Heart right ventricle (tissue), 16 donors: Measurements from ENCODE around the gene CLPTM1L. TPM values are rescaled to one million over a fixed set of nuclear protein-coding genes. Genes with fewer than 3 reads are reported as not detected.
A peak's percentile ranks its signal among the peaks of the same experiment; 100 is the strongest.
"Not testable (repeated sequence)": the region's sequence is repeated elsewhere in the genome, so short reads cannot be mapped to it uniquely, and the experiment has no call there.

Experiments used
- ATAC-seq, 8 donors: fragments of 200-7000 bp; cut with Tn5 transposase; one replicate each; pipeline ENCODE4 v1.9.1; 2020; ENCODE audit warnings: mild to moderate bottlenecking in 8 of 8, moderate library complexity in 8 of 8, moderate number of reproducible peaks in 1 of 8
- DNase-seq, 2 donors: peaks; one replicate each; pipeline ENCODE4 v3.0.0-alpha.2; 2020
- H3K27ac ChIP-seq, 10 donors: fragments of 200-600 bp; sonication (generic) in 2 of 10; one replicate each; pipeline versions ENCODE4 v1.5.0 to v1.8.0; 2020 to 2022; ENCODE audit warnings: mild to moderate bottlenecking in 3 of 10
- H3K27me3 ChIP-seq, 7 donors: fragments of 200-600 bp; one replicate each; pipeline ENCODE4 v1.8.0; 2021 to 2022; ENCODE audit warnings: mild to moderate bottlenecking in 2 of 7
- H3K36me3 ChIP-seq, 9 donors: fragments of 200-600 bp; sonication (generic) in 1 of 9; one replicate each; pipeline versions ENCODE4 v1.5.0 to v1.8.0; 2020 to 2022; ENCODE audit warnings: mild to moderate bottlenecking in 2 of 9
- H3K4me1 ChIP-seq, 9 donors: fragments of 200-600 bp; sonication (generic) in 1 of 9; one replicate each; pipeline versions ENCODE4 v1.5.0 to v1.8.0; 2020 to 2022; ENCODE audit warnings: mild to moderate bottlenecking in 4 of 9
- H3K4me3 ChIP-seq, 10 donors: fragments of 200-600 bp; sonication (generic) in 2 of 10; one replicate each; pipeline versions ENCODE4 v1.5.0 to v1.8.0; 2020 to 2022; ENCODE audit warnings: mild to moderate bottlenecking in 7 of 10, moderate library complexity in 2 of 10
- H3K9me3 ChIP-seq, 11 donors: fragments of 200-600 bp in 10 of 11; sonication (generic) in 2 of 11; one replicate each; pipeline versions ENCODE4 v1.5.0 to v1.8.0; 2013 to 2022; ENCODE audit warnings: mild to moderate bottlenecking in 2 of 11, control low read depth in 1 of 11, moderate library complexity in 1 of 11
- CTCF ChIP-seq, 9 donors: fragments of 200-600 bp; sonication (generic) in 2 of 9; IDR thresholded peaks; one replicate each; pipeline versions ENCODE4 v1.5.0 to v1.8.0; 2021 to 2022; ENCODE audit warnings: antibody characterized with exemption in 9 of 9, mild to moderate bottlenecking in 5 of 9, moderate library complexity in 1 of 9
- WGBS, 2 donors: extraction: QIAGEN DNeasy Blood & Tissue Kit; methylation state at CpG; one replicate each; pipeline ENCODE4 v1.1.7; 2013; ENCODE audit warnings: inconsistent platforms in 1 of 2; 5-methylcytosine and 5-hydroxymethylcytosine counted together
- intact Hi-C, 10 donors: fragments of 100-400 bp; cut with DNase I; formaldehyde crosslinking; loops; one replicate each; pipeline versions ENCODE4 v1.11.1 to v1.14.2; 2022
- polyA plus RNA-seq, 2 donors: library from polyadenylated mRNA; stranded (reverse); fragments of 200-250 nt; gene quantifications; one replicate each; pipeline ENCODE4 v1.2.3, GENCODE V29; 2013
- total RNA-seq, 10 donors: library from RNA; stranded (reverse); fragmentation: NEBNext Ultra II Directional in 3 of 10; extraction: Animal tissue kit (Norgen Biotek cat#: 25700) in 3 of 10; gene quantifications; one replicate each; pipeline versions ENCODE4 v1.2.1 to v1.2.4, GENCODE V29; 2021 to 2023
- donor health status: Arrhythmogenic right ventricular cardiomyopathy.
- donor health status: ischemic (EF 13 %, LVEDD 7.1; RV severe dilation, severe dysfunction).
- donor health status: healthy with polysubstance abuse.
- donor health status: DM: no; HTN: yes; CAD: no.
- donor health status: DM: no; HTN: no; CAD: no.
- donor health status: ischemic (EF 25% LVEDD 6.9; RV normal size, moderate dysfunction).
- donor health status: ischemic (EF 25% LVEDD 5.7; RV mildly dilated, moderate dysfunction).
- donor health status: healthy.
- donor health status: DM: yes; HTN: yes; CAD: no.
- donor health status: Ischemic cardiomyopathy.
- donor health status: ischemic (EF 35%, LVEDD 5.7; RV mildly dilated, moderate dysfunction).
- donor health status: nonischemic (EF 11% LVEDD 7.7; RV severe dilation, severe dysfunction).
- donor health status: DM: yes; HTN: yes; CAD: no.
- donor health status: PGD.
- donor health status: ischemic (EF 29% LVEDD 5.4; RV normal size, mild dysfunction).
- donor health status: nonischemic (EF 23%, LVEDD 6.1; RV moderate dilation, normal function).

The CLPTM1L gene
- total and polyA plus RNA-seq, 12 donors: 21.5 to 78.0 (median 32.5) TPM

GRCh38 chr5:1285141-1285540 lies 59.8 kb downstream of the CLPTM1L start:
- H3K27ac ChIP-seq: no peak overlapping the region
- H3K27me3 ChIP-seq: no peaks in the 10 kb centered on the region
- no peak for TF ChIP-seq CTCF (IDR thresholded peaks at IDR 0.05)
- ATAC-seq (no peak), DNase-seq (no peak)
- 87 to 91% methylated on average over 10 to 11 of the region's 12 CpGs for WGBS, 2 donors
- H3K9me3 ChIP-seq: peaks cover 0 to 11% (median 0%) of the 10 kb centered on the region in 11 donors
- no peaks in the 10 kb centered on the region for H3K36me3 ChIP-seq
- intact Hi-C loops: no loop called here
- H3K4me1 ChIP-seq: no peaks in the 10 kb centered on the region
- H3K4me3 ChIP-seq: no peak overlapping the region

DNA sequence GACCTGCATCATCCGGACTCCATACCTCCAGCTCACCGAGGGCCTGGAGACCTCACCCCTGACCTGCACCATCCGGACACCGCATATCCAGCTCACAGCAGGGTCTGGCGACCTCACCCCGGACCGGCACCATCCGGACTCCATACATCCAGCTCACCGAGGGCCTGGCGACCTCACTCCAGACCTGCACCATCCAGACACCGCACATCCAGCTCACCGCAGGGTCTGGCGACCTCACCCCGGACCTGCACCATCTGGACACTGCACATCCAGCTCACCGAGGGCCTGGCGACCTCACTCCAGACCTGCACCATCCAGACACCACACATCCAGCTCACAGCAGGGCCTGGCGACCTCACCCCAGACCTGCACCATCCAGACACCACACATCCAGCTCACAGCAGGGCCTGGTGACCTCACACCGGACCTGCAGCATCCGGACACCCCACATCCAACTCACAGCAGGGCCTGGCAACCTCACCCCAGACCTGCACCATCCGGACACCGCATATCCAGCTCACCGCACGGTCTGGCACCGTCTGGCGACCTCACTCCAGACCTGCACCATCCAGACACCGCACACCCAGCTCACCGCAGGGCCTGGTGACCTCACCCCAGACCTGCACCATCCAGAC lies 60.4 kb downstream of the CLPTM1L start:
- H3K27ac ChIP-seq, ATAC-seq, H3K4me3 ChIP-seq, intact Hi-C loops, DNase-seq, H3K27me3 ChIP-seq, H3K36me3 ChIP-seq, H3K4me1 ChIP-seq: not testable (repeated sequence)
- H3K9me3 ChIP-seq: peaks cover 0 to 11% (median 0%) of the 10 kb centered on the region in 11 donors
- 84 to 85% methylated on average over 26 to 27 of the region's 27 CpGs for WGBS, 2 donors

DNA sequence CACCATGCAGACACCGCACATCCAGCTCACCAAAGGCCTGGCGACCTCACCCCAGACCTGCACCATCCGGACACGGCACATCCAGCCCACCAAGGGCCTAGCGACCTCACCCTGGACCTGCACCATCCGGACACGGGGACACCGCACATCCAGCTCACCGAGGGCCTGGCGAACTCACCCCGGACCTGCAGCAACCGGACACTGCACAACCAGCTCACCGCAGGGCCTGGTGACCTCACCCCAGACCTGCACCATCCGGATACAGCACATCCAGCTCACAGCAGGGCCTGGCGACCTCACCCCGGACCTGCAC lies 61.2 kb downstream of the CLPTM1L start:
- WGBS, 2 donors: 86 to 87% methylated on average over 16 of the region's 16 CpGs

GRCh38 chr5:1282993-1283728 lies 61.7 kb downstream of the CLPTM1L start:
- H3K36me3 ChIP-seq, DNase-seq, intact Hi-C loops, ATAC-seq, H3K4me3 ChIP-seq, H3K27ac ChIP-seq, H3K27me3 ChIP-seq, H3K4me1 ChIP-seq: not testable (repeated sequence)
- WGBS, 2 donors: 89 to 91% methylated on average over 40 of the region's 40 CpGs
- H3K9me3 ChIP-seq: peaks cover 0 to 14% (median 0%) of the 10 kb centered on the region in 11 donors

More for the DNA sequence above, 61.2 kb downstream of the CLPTM1L start:
- H3K36me3 ChIP-seq, H3K27ac ChIP-seq, DNase-seq, H3K4me1 ChIP-seq, H3K4me3 ChIP-seq, H3K27me3 ChIP-seq, ATAC-seq, intact Hi-C loops: not testable (repeated sequence)
- H3K9me3 ChIP-seq: peaks cover 0 to 14% (median 0%) of the 10 kb centered on the region in 11 donors

DNA sequence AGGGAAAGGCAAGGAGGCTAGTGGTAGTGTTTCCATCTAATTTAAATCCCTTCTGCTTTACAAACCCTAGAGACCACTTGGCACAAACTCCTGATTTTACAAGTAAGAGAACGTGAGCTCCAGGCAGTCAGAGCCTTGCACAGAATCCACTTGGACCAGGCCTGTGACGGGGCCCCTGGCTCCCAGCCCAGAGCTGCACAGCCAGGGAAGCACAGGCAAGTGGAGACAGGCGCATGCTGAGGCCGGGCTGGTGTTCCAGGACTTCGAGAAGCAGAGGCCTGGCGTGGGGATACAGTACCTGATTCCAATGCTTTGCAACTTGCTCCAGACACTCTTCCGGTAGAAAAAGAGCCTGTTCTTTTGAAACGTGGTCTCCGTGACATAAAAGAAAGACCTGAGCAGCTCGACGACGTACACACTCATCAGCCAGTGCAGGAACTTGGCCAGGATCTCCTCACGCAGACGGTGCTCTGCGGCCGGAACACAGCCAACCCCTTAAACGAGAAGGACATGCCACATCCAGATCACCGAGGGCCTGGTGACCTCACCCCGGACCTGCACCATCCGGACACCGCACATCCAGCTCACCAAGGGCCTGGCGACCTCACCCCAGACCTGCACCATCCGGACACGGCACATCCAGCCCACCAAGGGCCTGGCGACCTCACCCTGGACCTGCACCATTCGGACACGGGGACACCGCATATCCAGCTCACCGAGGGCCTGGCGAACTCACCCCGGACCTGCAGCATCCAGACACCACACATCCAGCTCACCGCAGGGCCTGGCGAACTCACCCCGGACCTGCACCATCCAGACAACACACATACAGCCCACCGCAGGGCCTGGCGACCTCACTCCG lies 62.5 kb downstream of the CLPTM1L start:
- 77 to 79% methylated on average over 37 of the region's 37 CpGs for WGBS, 2 donors
- ATAC-seq (peak in 6 of 8 donors; percentile 46 to 88 (median 72)), DNase-seq (peak; percentile 41 to 65)
- Histone ChIP-seq H3K4me1 (no peaks in the 10 kb centered on the region), H3K4me3 (no peak overlapping the region), H3K27me3 (no peaks in the 10 kb centered on the region), H3K27ac (no peak overlapping the region), H3K9me3 (peaks cover 0 to 16% (median 0%) of the 10 kb centered on the region in 11 donors), H3K36me3 (no peaks in the 10 kb centered on the region)
- no peak for TF ChIP-seq CTCF (IDR thresholded peaks at IDR 0.05)
- intact Hi-C loops: no loop called here
